Esophagus muscularis mucosa (tissue), 4 donors: Measurements from ENCODE around the gene CTSZ. TPM values are rescaled to one million over a fixed set of nuclear protein-coding genes. Genes with fewer than 3 reads are reported as not detected.

ENCODE experiments used
- DNase-seq: peaks from one replicate; pipeline ENCODE4 v3.0.0-alpha.2; 2017; ENCODE audit errors: extremely low spot score
- H3K27ac ChIP-seq, 4 donors: fragments of 200-600 bp; sonication (generic); replicated peaks in 1 of 4; 1 replicate in 3 of 4; 2 replicates in 1 of 4; pipeline ENCODE4 v1.5.1; 2016 to 2019; ENCODE audit warnings: mild to moderate bottlenecking in 1 of 4
- H3K27me3 ChIP-seq, 4 donors: fragments of 200-600 bp; sonication (generic); one replicate each; pipeline versions ENCODE4 v1.5.1 to v1.6.0; 2016 to 2019
- H3K36me3 ChIP-seq, 4 donors: fragments of 200-600 bp; sonication (generic); one replicate each; pipeline ENCODE4 v1.5.1; 2016 to 2019
- H3K4me1 ChIP-seq, 4 donors: fragments of 200-600 bp; sonication (generic); one replicate each; pipeline ENCODE4 v1.5.1; 2016 to 2019
- H3K4me3 ChIP-seq, 4 donors: fragments of 200-600 bp; sonication (generic); 1 replicate in 2 of 4; 2 replicates in 2 of 4; pipeline ENCODE4 v1.5.1; 2016 to 2019; ENCODE audit warnings: mild to moderate bottlenecking in 4 of 4, moderate library complexity in 1 of 4
- H3K9me3 ChIP-seq, 4 donors: fragments of 200-600 bp; sonication (generic); 1 replicate in 3 of 4; 2 replicates in 1 of 4; pipeline ENCODE4 v1.5.1; 2016 to 2019
- CTCF ChIP-seq, 3 experiments: fragments of 200-600 bp in 2 of 3; fragments of 450-650 bp in 1 of 3; sonication (generic) in 2 of 3; IDR thresholded peaks; one replicate each; pipeline ENCODE4 v1.5.1; 2017 to 2019; ENCODE audit warnings: antibody characterized with exemption in 3 of 3, mild to moderate bottlenecking in 2 of 3, moderate library complexity in 1 of 3
- EP300 ChIP-seq: sonication (generic); formaldehyde crosslinking; IDR thresholded peaks from one replicate; pipeline ENCODE4 v1.6.1; 2017; ENCODE audit warnings: antibody characterized with exemption
- POLR2A ChIP-seq: fragments of 450-650 bp; IDR thresholded peaks from one replicate; pipeline ENCODE4 v1.6.1; 2017; ENCODE audit warnings: antibody characterized with exemption, moderate library complexity, mild to moderate bottlenecking, low read depth
- POLR2AphosphoS5 ChIP-seq, 2 donors: sonication (generic); formaldehyde crosslinking; IDR thresholded peaks; one replicate each; pipeline ENCODE4 v1.6.1; 2017; ENCODE audit warnings: antibody characterized with exemption in 2 of 2
- WGBS: methylation state at CpG from one replicate; pipeline ENCODE4 v1.1.5; 2018; 5-methylcytosine and 5-hydroxymethylcytosine counted together
- intact Hi-C: fragments of 100-400 bp; cut with DNase I; formaldehyde crosslinking; loops from one replicate; pipeline ENCODE4 v1.15.1; 2023
- total RNA-seq, 4 donors: library from RNA; depleted of rRNA; stranded (reverse); fragments of >200 nt; gene quantifications; one replicate each; pipeline versions ENCODE4 v1.1.0 to v1.2.1, GENCODE V29; 2016

CTSZ gene
- total RNA-seq, 4 donors from 2014 or later, result 136 to 267 (median 190) TPM

GRCh38 chr20:58973866-58974265 lies 33.2 kb downstream of the CTSZ start:
- intact Hi-C loops, result no loop called here
- H3K36me3 ChIP-seq, result no peaks in the 10 kb centered on the region
- no peak for TF ChIP-seq CTCF (IDR thresholded peaks at IDR 0.05)
- TF ChIP-seq EP300, result no peak
- TF ChIP-seq POLR2AphosphoS5 (IDR thresholded peaks at IDR 0.05), result no peak
- TF ChIP-seq POLR2A, result no peak
- H3K4me1 ChIP-seq, result no peaks in the 10 kb centered on the region
- no peak overlapping the region for H3K4me3 ChIP-seq
- no peaks in the 10 kb centered on the region for H3K27me3 ChIP-seq
- peaks cover 0 to 26% (median 15%) of the 10 kb centered on the region in 4 donors for H3K9me3 ChIP-seq
- DNase-seq, result no peak
- WGBS, result 90% methylated on average over 3 of the region's 3 CpGs
- H3K27ac ChIP-seq, result no peak overlapping the region

DNA sequence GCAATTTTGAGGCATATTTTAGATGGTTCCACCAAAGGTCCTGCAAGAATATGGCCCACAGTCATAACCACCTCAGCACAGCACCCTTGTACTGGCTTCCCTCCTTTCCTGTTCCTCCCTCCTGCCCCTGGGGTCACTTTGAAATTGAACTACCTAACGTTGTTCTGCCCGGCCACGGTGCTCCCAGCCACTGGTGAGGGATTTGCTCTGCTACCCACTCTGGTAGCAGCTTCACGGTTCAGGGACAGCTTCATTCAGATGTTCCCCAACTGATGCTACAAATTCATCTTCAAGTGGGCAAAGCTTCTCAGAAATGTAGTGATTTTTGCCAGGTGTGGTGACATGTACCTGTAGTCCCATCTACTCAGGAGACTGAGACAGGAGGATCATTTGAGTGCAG lies 33.9 kb downstream of the CTSZ start:
- H3K27ac ChIP-seq, result no peak overlapping the region
- H3K4me1 ChIP-seq, result no peaks in the 10 kb centered on the region
- WGBS, result 73% methylated on average over 2 of the region's 4 CpGs
- DNase-seq, result no peak
- intact Hi-C loops, result no loop called here
- TF ChIP-seq POLR2AphosphoS5 (IDR thresholded peaks at IDR 0.05) (no peak), POLR2A (no peak), CTCF (IDR thresholded peaks at IDR 0.05) (no peak)
- no peaks in the 10 kb centered on the region for H3K27me3 ChIP-seq
- no peak overlapping the region for H3K4me3 ChIP-seq
- H3K36me3 ChIP-seq, result no peaks in the 10 kb centered on the region
- H3K9me3 ChIP-seq, result peaks cover 0 to 26% (median 15%) of the 10 kb centered on the region in 4 donors

DNA sequence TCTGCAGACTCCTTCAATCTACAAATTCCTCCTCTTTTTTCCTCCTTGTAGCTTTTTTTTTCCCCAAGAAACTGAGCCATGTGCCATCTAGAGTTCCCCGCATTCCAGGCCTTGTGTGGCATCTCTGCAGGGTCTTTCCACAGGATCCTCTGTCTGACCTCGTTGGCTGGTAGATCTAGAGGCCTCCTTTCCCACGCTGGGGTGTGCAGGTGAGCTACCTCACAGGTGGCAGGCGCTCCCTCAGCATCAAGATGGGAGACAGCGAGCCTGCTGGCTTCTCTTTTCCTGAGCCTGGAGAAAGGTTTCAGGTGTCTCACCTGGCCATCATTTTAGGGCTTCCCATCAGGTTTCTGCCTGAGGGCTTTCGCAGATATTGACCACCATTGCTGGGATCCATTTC lies 35.6 kb downstream of the CTSZ start:
- Histone ChIP-seq H3K4me1 (no peaks in the 10 kb centered on the region), H3K27ac (no peak overlapping the region), H3K36me3 (no peaks in the 10 kb centered on the region), H3K4me3 (no peak overlapping the region), H3K27me3 (no peaks in the 10 kb centered on the region), H3K9me3 (peaks cover 0 to 23% (median 15%) of the 10 kb centered on the region in 4 donors)
- intact Hi-C loops, result no loop called here
- no peak for DNase-seq
- WGBS, result 86% methylated on average over 6 of the region's 6 CpGs
- no peak for TF ChIP-seq POLR2AphosphoS5 (IDR thresholded peaks at IDR 0.05)
- no peak for TF ChIP-seq POLR2A
- TF ChIP-seq EP300, result no peak
- TF ChIP-seq CTCF (IDR thresholded peaks at IDR 0.05), result no peak

DNA sequence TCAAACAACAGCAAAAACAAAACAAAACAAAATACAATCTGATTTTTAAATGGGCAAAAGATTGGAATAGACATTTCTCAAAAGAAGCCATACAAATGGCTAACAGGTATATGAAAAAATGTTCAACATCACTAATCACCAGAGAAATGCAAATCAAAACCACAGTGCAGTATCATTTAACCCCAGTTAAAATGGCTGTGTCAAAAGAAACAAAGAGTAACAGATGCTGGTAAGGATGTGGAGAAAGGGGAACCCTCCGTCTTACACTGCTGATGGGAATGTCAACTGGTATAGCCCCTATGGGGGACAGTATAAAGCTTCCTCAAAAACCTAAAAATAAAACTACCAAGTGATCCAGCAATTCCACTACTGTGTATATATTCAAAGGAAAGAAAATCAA lies 36.9 kb downstream of the CTSZ start:
- H3K27ac ChIP-seq, result no peak overlapping the region
- no peaks in the 10 kb centered on the region for H3K4me1 ChIP-seq
- no peaks in the 10 kb centered on the region for H3K27me3 ChIP-seq
- WGBS, result 62% methylated on average over 1 of the region's 1 CpG
- TF ChIP-seq POLR2AphosphoS5 (IDR thresholded peaks at IDR 0.05), result no peak
- H3K9me3 ChIP-seq, result peaks cover 0 to 11% (median 6%) of the 10 kb centered on the region in 4 donors
- intact Hi-C loops, result no loop called here
- H3K4me3 ChIP-seq, result no peak overlapping the region
- no peaks in the 10 kb centered on the region for H3K36me3 ChIP-seq
- DNase-seq, result no peak

- intact Hi-C loops, result no loop called here
- Histone ChIP-seq H3K4me3 (no peak overlapping the region), H3K27ac (no peak overlapping the region), H3K9me3 (peaks cover 0 to 9% (median 3%) of the 10 kb centered on the region in 4 donors), H3K4me1 (no peaks in the 10 kb centered on the region), H3K27me3 (no peaks in the 10 kb centered on the region), H3K36me3 (no peaks in the 10 kb centered on the region)
- TF ChIP-seq CTCF (IDR thresholded peaks at IDR 0.05) (no peak), POLR2AphosphoS5 (IDR thresholded peaks at IDR 0.05) (no peak), POLR2A (no peak), EP300 (no peak)
- 94% methylated on average over 2 of the region's 2 CpGs for WGBS
- no peak for DNase-seq
Observed at GRCh38 chr20:58969439-58969838, 37.6 kb downstream of the CTSZ start.
